GM21786 (cell line): Measurements from ENCODE around the gene RAB28.

Experiments used
- ATAC-seq: cut with Tn5 transposase; IDR thresholded peaks from one replicate; pipeline ENCODE4 v1.9.1; 2021; ENCODE audit not compliant: unreplicated experiment

The RAB28 gene

GRCh38 chr4:13384055-13384454 lies 100.1 kb downstream of the RAB28 start:
- ATAC-seq = no peak

GRCh38 chr4:13378973-13379759 lies 105.0 kb downstream of the RAB28 start:
- peak; percentile 78 for ATAC-seq

- ATAC-seq = no peak
These were observed 113.1 kb downstream of the RAB28 start for GRCh38 chr4:13371048-13371447.

GRCh38 chr4:13368217-13368616 lies 115.9 kb downstream of the RAB28 start:
- ATAC-seq = no peak

GRCh38 chr4:13367691-13368090 lies 116.4 kb downstream of the RAB28 start:
- ATAC-seq = no peak

GRCh38 chr4:13367244-13367643 lies 116.9 kb downstream of the RAB28 start:
- no peak for ATAC-seq

GRCh38 chr4:13365195-13365594 lies 118.9 kb downstream of the RAB28 start:
- ATAC-seq = no peak

GRCh38 chr4:13364653-13365052 lies 119.5 kb downstream of the RAB28 start:
- ATAC-seq = no peak

- no peak for ATAC-seq
These were observed 120.0 kb downstream of the RAB28 start for GRCh38 chr4:13364172-13364571.

- ATAC-seq = no peak
These were observed 124.3 kb downstream of the RAB28 start for GRCh38 chr4:13359809-13360208.

- ATAC-seq = no peak
These were observed 128.8 kb downstream of the RAB28 start for GRCh38 chr4:13355111-13355880.

- ATAC-seq = no peak
These were observed 135.0 kb downstream of the RAB28 start for GRCh38 chr4:13349096-13349495.

GRCh38 chr4:13348216-13348615 lies 135.9 kb downstream of the RAB28 start:
- ATAC-seq = no peak

GRCh38 chr4:13347517-13348125 lies 136.5 kb downstream of the RAB28 start:
- ATAC-seq = no peak

- ATAC-seq = no peak
These were observed 139.9 kb downstream of the RAB28 start for GRCh38 chr4:13344216-13344615.

- ATAC-seq = no peak
These were observed 143.5 kb downstream of the RAB28 start for GRCh38 chr4:13340672-13341071.

- ATAC-seq = no peak
These were observed 152.3 kb downstream of the RAB28 start for GRCh38 chr4:13331827-13332226.

GRCh38 chr4:13329963-13330362 lies 154.2 kb downstream of the RAB28 start:
- no peak for ATAC-seq

GRCh38 chr4:13329340-13329850 lies 154.7 kb downstream of the RAB28 start:
- ATAC-seq = no peak

- ATAC-seq = no peak
These were observed 155.5 kb downstream of the RAB28 start for GRCh38 chr4:13328591-13328990.

- no peak for ATAC-seq
These were observed 156.1 kb downstream of the RAB28 start for GRCh38 chr4:13327991-13328390.

GRCh38 chr4:13325744-13326143 lies 158.4 kb downstream of the RAB28 start:
- no peak for ATAC-seq
